PFSK-1 (cell line): Measurements from ENCODE around the gene ORMDL2.

Source experiments
- FOXP2 ChIP-seq: optimal IDR thresholded peaks from 2 replicates; pipeline ENCODE3; 2011; ENCODE audit warnings: borderline replicate concordance, control low read depth, inconsistent platforms; ENCODE audit not compliant: insufficient read depth; ENCODE audit errors: extremely low read length, extremely low read depth
- POLR2AphosphoS5 ChIP-seq: IDR thresholded peaks from 2 replicates; pipeline ENCODE4 v1.6.1; 2012; ENCODE audit warnings: low read depth, mild to moderate bottlenecking, control low read depth, low read length, moderate library complexity
- SIN3A ChIP-seq: IDR thresholded peaks from 2 replicates; pipeline ENCODE4 v1.6.1; 2012; ENCODE audit warnings: mild to moderate bottlenecking, low read length, moderate library complexity, borderline replicate concordance; ENCODE audit not compliant: insufficient read depth
- TAF1 ChIP-seq: IDR thresholded peaks from 2 replicates; pipeline ENCODE4 v1.6.1; 2012; ENCODE audit warnings: low read length, control low read depth, borderline replicate concordance; ENCODE audit not compliant: insufficient read depth
- TF ChIP-seq, protein P1 (sequence below), 2 experiments: IDR thresholded peaks; 2 replicates each; pipeline versions ENCODE4 v1.6.1 to v1.8.0; 2011 to 2012; ENCODE audit warnings: low read depth in 2 of 2, low read length in 2 of 2, control low read depth in 1 of 2, inconsistent platforms in 1 of 2, mild to moderate bottlenecking in 1 of 2, moderate library complexity in 1 of 2; ENCODE audit not compliant: insufficient read depth in 1 of 2

ORMDL2 gene

DNA sequence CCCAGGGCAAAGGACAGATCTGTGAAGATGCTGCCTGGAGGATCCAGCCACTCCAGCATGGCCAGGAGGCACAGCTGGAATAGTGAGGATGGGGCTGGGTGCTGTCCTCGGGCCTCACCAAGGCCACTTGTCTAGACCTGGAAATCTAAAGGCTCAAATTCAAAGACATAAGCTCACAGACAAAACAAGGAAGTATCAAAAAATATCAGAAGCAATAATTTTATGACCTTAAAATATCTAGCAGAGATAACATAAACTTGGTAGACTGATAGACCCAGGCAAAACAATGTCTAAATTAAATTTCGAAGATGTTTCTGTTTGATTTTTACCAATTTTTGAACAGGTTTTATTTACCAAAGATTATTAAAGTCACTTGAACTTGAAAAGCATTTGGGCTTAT lies 47.5 kb downstream of the ORMDL2 start:
- no peak for TF ChIP-seq SIN3A
- TF ChIP-seq POLR2AphosphoS5, result no peak
- TF ChIP-seq TAF1, result no peak
- TF ChIP-seq, protein P1, sequence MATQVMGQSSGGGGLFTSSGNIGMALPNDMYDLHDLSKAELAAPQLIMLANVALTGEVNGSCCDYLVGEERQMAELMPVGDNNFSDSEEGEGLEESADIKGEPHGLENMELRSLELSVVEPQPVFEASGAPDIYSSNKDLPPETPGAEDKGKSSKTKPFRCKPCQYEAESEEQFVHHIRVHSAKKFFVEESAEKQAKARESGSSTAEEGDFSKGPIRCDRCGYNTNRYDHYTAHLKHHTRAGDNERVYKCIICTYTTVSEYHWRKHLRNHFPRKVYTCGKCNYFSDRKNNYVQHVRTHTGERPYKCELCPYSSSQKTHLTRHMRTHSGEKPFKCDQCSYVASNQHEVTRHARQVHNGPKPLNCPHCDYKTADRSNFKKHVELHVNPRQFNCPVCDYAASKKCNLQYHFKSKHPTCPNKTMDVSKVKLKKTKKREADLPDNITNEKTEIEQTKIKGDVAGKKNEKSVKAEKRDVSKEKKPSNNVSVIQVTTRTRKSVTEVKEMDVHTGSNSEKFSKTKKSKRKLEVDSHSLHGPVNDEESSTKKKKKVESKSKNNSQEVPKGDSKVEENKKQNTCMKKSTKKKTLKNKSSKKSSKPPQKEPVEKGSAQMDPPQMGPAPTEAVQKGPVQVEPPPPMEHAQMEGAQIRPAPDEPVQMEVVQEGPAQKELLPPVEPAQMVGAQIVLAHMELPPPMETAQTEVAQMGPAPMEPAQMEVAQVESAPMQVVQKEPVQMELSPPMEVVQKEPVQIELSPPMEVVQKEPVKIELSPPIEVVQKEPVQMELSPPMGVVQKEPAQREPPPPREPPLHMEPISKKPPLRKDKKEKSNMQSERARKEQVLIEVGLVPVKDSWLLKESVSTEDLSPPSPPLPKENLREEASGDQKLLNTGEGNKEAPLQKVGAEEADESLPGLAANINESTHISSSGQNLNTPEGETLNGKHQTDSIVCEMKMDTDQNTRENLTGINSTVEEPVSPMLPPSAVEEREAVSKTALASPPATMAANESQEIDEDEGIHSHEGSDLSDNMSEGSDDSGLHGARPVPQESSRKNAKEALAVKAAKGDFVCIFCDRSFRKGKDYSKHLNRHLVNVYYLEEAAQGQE (IDR thresholded peaks at IDR 0.05; ENCODE audit: insufficient read depth in 1 of 2, low read depth in 2 of 2, low read length in 2 of 2), result no peak
- TF ChIP-seq FOXP2, result no peak
